ENCODE results near the gene GFPT2.

- no peak for TF ChIP-seq EZH2 (IDR thresholded peaks at IDR 0.05; ENCODE audit: insufficient read depth, poor library complexity, severe bottlenecking)
- no peak for TF ChIP-seq EZH2phosphoT487 (IDR thresholded peaks at IDR 0.05; ENCODE audit: insufficient read depth, low read depth)
Measured at GRCh38 chr5:180379355-180380070, 26.4 kb upstream of the GFPT2 start.
